8988T (cell line): ENCODE results near the gene PAPPA.

Experiments used
- DNase-seq: peaks from one replicate; pipeline ENCODE4 v3.0.0; 2011

Gene PAPPA

DNA sequence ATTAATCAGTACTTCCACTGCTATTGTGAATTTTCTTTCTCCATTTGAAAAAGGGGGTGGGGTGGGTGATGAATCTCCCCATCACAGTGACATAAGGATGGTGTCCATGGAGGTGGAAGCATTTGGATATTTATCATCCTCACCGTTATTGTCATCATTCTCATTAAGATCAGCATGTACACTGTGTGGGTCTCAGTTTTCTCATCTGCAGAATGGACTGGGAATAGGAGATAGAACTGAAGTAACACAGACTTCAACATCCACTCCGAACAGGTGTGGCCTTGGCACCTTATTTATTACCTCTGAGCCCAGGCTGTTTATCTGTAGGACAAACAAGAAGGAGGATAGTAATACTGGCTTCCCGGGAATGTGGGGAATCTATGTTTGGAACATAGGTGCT is 165.9 kb downstream of the PAPPA start:
- no peak for DNase-seq

DNA sequence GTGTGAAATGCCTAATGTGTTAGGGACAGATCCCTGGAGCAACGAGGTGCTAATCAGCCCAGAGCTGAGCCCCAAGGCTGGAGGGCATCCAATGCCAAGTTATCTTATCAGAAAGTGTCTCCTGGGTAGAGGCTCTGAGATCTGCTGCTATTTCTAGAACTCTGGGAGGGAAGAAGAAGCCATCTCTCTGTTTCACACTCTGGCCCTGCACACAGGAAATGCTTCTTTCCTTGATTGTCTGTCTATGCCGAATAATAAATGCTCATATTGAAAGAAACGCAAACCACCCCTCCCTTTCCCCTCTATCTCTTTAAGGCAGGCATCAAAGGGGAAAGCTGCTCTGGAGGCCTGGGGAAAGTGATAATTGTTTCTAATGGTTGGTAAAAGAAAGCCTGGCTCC is 166.7 kb downstream of the PAPPA start:
- no peak for DNase-seq

DNA sequence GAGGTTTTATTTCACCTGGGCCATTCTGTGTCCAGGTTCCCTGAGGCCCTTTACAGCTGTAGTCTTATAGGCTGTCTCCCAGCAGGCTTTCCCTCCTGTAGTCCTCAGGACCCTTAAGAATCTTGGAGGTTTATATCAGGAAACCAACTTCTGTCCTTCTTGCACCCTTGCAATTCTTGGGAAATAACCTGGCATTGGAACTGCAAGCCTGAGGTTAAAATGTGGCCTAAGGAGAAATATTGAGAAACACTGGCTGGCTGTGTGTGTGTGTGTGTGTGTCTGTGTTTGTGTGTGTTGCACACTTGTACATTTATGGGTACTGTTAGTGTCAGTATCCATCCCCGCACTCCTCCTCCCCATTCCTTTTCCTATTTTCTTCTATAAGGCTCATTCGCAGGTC is 168.9 kb downstream of the PAPPA start:
- no peak for DNase-seq

DNA sequence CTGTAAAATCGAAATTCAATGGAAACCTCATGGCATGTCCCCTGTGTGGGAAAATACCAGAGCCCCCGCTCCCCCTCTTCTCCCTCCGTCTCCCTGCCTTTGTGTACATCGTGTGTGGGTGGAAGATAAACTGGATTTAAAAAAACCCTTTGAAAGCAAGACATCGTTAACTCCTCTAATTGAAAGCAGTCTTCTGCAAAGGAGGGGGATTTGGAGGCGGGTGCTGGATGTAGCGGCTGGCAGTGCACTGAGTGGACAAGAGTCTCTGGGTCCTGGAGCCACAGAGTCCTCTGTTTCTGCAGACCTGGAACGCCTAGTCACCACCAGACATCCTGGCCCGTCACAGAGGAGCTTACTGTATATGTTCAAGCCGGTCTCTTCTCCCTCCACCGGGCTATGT is 169.4 kb downstream of the PAPPA start:
- no peak for DNase-seq

DNA sequence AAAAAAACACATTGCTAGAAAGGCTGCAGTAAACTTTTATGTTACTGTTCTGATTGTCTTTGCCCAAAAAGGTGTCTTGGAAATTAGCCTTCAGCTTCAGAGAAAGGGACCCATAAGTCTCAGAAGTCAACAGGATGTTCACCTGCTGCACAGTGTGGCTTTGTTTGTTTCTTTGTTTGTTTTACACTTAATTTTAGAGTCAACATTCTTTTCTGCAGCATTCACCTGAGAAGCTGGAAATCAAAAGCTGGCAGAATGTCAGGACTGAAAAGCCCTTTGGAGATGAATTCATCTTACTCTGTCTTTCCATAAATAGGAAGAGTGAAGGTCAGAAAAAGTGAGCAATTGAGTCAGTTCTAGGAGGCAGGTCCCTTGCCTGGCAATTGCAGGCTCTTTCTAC is 170.0 kb downstream of the PAPPA start:
- no peak for DNase-seq

DNA sequence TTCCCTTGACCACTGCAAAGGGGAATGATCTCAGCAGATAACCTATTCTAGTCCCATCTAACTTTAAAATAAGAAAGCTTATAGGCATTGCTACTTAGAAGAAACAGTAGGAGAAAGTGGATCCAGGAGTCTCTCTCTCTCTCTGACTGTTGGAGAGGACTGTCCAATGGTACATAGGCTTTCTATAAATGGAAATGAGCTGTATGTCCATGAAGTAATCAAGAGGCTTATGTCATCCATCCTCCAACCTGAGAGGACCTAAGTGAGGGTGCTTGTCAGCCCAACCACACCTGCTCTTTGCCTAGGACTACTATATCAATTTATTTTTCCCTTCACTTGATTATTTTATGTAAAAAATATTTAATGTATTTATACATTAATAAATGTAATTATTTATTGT is 172.3 kb downstream of the PAPPA start:
- no peak for DNase-seq

DNA sequence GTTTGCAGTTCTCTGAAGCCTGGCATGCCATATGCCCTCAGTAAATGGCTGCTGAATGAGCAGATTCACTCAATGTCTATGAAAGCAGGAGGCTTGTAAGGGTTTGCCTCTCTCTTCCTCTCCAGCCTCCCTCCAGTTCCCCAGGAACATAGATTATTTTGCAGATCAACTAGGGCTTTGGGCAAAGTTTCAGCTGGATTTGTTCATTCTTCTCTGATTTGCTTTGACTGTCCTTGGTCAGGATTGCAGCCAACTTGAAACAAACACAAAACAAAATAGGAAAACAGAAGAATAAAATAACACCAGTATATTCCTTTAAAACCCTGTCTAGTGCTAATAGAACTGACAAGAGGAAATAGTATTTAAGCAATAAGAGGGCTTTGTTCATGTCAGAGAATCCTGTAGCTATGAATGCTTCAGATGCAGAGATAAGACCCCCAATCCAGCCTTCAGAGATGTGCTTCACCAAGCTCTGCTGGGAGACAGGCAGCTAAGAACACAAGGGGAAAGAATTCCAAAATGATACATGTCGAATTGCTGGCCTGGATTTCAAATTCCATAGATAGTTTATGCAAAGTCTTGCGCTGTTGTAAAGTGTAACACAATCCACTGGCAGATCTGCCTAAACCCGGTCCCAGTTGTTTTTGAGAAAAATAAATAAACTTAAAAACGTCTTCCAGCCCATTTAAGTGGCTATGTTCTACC is 174.3 kb downstream of the PAPPA start:
- DNase-seq = no peak

DNA sequence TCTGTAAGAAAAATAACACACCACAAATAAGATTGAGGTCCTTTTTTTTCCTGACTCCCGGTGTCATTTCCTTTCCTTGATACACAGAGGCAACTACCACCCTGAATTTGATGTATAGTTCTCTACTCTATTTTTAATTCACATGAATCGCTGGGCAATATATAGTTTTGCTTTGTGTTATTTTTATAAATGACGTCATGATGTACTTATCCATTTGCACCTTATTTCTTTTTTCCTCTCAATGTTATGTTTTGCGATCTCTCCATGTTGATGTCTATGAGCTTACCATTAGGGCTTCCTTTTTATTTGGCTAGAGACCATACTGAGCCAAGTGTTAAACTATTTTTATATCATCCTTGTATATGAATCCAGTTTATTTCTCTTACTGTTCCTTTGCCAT is 175.9 kb downstream of the PAPPA start:
- no peak for DNase-seq

DNA sequence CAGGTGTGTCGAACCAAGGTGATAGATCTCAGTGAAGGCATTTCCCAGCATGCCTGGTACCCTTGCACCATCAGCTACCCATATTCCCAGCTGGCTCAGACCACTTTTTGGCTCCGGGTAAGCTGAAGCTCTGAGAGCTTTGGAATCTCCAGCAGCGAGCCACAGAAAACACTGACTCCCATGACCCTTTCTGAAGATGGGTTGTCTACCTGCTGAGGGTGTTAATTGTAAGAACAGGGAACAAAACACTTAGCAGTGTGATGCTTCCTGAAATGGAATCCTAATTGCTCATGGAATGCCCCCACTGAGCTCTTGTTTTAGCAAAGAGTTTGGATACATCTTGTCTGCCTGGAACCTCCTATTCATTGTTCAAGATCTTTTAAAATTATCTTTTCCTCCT is 177.7 kb downstream of the PAPPA start:
- no peak for DNase-seq

DNA sequence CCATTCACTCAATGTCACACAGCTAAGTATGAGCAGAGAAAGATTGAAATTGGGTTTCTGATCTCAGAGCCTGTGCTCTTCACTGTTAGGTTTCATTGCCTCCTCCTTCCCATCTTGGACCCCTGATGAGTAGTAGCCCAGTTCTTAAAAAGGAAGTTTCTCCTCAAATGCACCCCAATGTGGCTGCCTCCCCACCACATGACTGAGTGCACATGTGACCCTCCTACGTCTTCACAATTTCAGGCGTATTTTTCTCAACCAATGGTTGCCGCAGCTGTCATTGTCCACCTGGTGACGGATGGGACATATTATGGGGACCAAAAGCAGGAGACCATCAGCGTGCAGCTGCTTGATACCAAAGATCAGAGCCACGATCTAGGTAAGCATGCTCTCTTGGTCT is 178.5 kb downstream of the PAPPA start:
- no peak for DNase-seq

DNA sequence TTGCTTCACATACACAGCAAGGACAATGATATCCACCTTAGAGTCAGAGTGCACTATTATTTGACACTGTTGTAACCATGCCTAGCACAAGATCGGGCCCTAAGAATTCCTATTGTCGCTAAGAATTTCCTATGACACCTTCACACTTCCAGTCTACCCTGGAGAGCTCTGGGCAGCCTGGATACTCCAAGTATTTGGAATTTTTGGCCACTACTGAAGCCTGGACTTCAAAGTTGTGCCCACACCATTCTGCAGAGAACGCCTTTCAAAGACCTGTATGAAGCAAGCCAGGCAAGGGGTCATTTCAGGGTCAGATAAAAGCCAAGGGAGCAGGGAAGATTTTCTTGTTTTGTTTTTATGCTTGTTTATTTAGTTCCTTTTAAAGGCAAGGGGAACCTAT is 179.7 kb downstream of the PAPPA start:
- no peak for DNase-seq

DNA sequence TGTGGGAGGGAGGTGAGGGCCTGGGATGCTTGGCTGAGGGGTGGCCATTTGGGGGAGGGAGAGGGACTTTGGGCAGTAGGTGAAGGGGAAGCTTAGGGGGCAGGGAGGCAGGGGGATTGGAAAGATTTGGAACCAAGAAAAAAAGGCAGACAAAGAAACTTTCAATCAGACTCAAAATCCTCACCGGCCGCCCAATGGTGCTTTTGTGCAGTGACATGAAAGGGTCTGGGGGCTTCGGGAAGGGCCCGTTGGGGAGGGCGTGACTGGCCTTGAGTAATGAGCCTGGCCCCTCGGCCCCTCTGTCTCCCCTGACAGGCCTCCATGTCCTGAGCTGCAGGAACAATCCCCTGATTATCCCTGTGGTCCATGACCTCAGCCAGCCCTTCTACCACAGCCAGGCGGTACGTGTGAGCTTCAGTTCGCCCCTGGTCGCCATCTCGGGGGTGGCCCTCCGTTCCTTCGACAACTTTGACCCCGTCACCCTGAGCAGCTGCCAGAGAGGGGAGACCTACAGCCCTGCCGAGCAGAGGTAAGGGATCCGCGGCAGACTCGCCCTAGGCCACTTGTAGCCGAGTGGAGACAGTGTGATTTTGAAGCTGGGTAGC is 181.1 kb downstream of the PAPPA start:
- no peak for DNase-seq

DNA sequence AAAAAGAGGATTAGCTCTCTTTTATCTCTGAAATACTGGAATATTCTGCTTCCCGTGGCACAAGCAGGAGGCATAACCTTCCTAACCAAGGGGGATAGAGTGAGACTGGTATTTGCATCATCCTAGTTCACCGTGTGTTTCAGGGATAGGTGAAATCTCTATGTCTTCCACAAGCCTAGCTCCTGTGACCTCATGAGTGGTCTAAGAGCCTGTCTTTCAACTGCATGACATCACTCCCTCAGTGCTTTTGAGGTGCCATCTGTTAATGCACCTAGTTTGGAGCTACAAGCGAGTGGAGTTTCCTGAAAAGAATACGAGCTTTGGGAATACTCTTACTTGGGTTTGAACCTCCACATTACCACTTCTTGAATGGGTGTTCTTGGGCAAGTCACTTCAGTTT is 181.8 kb downstream of the PAPPA start:
- no peak for DNase-seq

DNA sequence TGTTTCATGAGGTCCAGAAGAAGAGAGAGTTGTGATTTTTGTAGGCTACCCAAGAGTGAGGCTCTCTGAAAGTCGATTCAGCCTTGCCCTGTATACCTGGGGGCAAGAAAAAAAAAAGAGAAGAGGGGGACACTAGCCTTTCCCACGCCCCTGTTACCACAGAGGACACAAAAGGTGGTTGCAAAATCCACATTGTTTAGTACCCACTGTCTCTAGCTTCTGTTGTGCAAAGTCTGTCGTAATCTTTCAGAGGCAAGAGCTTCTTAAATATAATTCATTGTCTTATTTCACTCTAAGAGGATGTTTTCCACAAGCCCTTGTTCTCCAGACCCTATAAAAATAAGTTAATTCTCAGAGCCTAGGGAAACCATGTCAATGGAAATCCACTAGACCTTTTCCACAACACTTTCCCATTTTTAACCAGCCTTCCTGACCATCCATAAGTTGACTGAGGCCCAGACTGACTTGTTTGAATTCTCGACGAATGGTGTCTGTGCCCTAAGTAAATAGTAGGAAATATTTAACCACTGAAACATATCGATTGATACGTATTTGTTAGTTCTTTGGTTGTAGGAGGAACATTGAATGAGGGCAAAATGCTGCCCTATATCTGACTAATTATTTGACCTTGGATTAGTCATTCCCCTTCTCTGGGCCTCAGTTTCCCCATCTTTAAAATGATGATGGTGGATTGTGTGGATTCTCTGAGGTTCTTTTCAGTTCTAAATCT is 182.7 kb downstream of the PAPPA start:
- no peak for DNase-seq

DNA sequence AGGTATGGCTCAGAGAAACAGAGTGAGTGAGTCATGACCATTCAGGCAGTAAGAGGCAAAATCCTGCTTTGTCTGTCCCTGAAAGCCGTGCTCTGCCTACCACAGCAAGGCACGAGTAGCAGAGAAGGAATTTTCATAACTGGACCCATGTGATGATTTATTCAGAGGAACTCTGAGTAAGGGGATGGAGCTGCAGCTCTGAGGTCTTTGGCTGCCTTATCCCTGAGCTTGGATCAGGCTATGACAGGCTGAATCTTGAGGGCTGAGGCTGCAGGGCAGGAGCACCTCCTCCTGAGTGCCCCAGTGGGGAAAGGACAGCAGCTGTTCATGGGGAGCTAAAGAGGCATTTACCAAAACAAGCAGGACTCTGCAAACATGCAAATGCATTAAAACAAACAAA is 183.4 kb downstream of the PAPPA start:
- DNase-seq = no peak

DNA sequence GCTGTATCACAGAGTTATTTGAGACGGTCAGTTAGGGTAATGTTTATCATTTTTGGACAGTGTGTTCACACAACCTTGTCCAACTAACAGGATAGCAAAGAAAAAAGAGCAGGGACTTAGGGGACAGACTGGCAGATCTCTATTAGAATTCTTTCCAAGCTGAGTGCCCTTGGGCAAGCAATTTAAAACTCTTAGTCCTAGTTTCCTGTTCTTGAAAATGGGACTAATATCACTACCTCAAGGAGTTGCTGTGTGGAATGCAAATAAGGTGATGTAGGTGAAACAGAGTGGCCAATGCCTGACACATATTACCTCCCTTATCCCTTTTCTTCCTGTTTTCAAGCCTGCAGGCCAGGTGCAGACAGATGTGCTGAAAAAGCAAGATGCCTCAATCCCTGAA is 186.7 kb downstream of the PAPPA start:
- no peak for DNase-seq

DNA sequence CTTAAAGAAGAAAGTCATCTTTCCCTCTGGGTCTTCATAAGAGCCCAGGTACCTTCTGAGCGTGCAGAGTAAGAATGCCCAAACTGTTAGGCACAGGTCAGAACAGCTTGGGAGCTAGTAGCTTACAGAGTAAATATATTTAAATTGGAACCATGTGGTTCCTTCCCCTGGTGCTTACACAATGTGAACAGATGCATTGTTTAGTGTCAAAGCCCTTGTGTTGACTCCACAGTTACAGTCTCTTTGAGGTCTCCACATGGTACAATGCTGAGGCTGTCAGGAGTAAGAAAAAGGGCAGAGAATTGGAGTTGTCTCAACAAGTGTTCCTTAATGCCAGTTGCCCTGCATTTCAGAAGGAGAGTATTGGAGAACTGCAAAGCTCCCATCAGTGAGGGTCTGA is 188.5 kb downstream of the PAPPA start:
- no peak for DNase-seq

DNA sequence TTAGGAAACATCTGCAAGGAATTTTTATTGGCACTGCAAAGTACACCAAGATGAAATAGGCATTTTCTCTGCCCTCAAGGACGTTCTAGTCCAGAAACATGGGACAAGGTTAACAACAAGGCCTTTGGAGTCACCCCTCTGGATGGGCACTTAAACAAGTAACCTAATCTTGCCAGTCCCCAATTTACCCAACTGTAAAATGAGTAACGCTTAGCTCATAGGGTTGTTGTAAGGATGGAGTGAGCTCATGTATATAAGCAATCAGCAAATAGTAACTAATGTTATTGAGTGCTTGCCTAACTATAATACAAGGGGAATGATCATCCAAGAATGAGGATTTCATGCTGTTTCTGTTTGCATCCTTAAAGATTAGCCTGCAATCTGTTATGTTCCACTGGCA is 189.3 kb downstream of the PAPPA start:
- no peak for DNase-seq

DNA sequence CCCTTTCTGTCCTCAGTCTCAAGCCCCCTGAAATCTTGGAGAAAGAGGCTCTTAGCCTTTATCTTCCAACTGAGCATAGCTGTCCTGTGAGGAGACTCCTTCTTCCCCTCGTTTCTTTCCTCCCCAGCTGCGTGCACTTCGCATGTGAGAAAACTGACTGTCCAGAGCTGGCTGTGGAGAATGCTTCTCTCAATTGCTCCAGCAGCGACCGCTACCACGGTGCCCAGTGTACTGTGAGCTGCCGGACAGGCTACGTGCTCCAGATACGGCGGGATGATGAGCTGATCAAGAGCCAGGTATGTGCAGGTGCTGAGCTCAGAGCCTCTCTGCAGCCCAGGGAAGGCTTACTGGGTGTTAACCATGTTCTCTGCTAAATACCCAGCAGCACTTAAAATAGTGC is 190.8 kb downstream of the PAPPA start:
- no peak for DNase-seq

DNA sequence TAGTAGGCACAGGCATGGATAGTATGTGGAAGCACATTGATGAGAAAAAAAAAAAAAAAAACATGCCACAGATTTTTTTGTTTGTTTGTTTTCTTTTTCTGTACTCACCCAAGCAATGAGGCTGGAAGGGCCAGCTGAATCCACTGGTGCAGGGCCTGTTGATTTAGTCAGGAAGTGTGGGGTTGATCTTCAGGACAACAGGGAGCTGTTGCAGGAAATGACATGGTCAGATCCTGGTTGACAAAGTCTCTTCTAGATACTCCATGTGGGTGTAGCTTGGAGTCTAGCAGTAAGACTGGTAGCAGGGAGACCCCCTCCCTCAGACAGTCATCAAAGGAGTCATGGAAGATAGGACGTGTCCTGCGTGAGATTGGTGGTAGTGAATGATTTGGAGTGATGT is 191.8 kb downstream of the PAPPA start:
- DNase-seq = no peak

DNA sequence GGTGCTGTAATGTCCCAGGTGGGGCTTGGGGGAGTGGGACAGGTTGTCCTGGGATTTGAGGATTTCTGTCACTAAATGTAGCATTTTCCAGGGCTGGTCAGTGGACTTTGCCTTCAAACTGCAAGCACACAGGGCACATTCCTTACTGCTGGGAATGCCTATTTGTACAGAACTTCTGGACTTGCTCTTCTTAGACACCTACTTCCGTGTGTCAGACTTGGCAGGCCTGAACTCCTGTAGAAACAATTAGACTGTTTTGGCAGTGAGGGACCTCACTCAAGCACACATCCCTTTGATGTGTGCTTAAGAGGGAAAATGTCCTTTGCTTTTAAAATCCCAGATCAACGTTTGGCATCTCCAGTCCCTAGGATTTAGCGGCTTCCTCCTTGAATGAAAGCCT is 192.2 kb downstream of the PAPPA start:
- no peak for DNase-seq

DNA sequence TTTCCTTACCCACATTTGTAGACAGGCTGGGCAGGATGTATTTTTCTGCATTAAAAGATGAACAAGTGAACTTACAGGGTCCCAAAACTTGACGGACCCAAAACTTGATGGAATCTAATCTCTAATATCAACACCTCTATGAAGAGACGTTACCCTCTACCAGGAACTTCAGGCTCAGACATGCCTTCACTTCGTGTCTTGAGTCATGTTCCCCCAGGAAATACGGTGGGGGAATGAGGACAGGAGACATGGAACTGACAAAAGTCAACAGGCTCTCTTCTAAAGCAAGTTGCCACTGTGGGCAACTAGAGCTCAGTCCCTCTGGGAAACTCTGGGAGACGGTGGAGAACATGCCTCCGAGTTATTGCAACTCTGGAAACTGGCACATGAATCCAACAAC is 196.1 kb downstream of the PAPPA start:
- DNase-seq = no peak

DNA sequence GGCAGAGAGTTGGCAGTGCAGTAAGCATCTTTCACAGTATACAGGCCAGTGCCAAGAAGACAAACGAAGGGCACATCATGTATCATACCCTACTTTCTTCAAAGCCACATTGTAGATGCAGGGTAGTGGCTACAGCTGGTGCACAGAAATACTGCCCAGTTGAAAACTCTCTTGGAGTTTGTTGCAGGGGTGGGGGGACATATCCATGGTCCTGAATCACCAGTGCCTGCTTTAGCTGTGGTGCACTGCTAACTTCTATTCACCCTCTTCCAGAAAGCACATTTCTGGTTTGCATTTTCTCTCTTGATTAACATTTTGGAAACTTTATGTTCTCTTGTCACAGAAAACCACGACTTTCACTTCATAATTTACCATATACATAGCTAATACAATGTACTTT is 196.6 kb downstream of the PAPPA start:
- DNase-seq = no peak

DNA sequence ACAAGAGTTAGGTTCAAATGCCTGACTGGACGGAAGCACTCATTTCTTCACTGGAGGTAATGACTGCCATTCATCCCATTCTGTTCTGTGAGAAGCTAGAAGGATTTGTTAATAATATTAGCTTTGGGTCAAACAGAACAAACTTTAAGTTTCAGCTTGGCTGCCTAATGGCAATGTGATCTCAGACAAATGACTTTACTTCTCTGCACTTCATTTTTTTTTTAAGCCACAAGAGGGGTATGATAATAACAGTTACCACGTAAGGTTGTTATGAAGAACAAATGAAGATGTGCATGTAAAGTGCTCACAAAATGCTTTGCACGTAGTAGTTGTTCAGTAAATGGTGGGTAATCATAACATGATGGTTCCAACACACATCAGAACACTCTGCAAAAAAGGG is 199.4 kb downstream of the PAPPA start:
- DNase-seq = no peak
